Measurements from ENCODE around the gene CLDND2. TPM values are rescaled to one million over a fixed set of nuclear protein-coding genes. Genes with fewer than 3 reads are reported as not detected.

CLDND2 gene
- total and polyA plus RNA-seq, 10 of the 15 experiments (the other 5 are each of a cell fraction or from before 2014, with no cell fraction given): 0.24 to 7.1 (median 1.8) TPM; not detected in 1

DNA sequence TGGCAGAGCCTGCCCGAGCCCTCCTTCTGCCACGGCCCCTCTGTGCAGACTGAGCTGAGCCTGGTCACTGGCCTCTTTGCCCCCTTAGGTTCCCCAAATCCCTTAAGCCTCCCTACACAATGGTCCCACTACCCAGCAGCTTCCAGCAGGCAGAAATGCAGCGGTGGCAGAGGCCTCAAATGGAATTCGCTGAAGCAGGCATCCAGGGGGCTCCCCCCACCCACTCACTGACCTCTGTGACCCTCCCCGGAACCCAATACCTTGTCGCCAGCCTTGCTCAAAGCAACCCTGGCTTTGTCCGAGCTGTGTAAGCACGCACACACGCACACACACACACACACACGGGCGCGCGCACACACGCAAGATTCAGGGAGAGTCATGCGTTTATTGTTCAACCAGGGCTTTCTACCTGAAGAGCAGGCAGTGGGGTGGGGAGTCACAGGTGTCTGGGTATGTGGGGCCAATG is 19.2 kb upstream of the CLDND2 start, which contains the start of gene LIM2:
TSS of gene LIM2 (minus strand) at position 51 of the 466 bp plus-strand sequence. CDS start 531 bp downstream, outside the sequence.
- no peak for FAIRE-seq
- no peak for ATAC-seq
- no peak for DNase-seq (ENCODE audit: low read depth, low spot score)
- Histone ChIP-seq H3K4me3 (no peak within 1 kb of the TSS), H3K36me3 (ENCODE audit: control insufficient read depth in 2 of 2, insufficient read depth in 2 of 2, low read length in 1 of 2) (no peaks in the 10 kb centered on the region), H3K27ac (ENCODE audit: control insufficient read depth, insufficient read depth) (no peak within 1 kb of the TSS), H3K27me3 (replicated peaks in 1 of 2; ENCODE audit: control insufficient read depth in 2 of 2, insufficient read depth in 2 of 2, low read length in 1 of 2) (no peaks in the 10 kb centered on the region), H3K9me3 (replicated peaks; ENCODE audit: control insufficient read depth, insufficient read depth, low read length) (no peaks in the 10 kb centered on the region), H3K4me2 (ENCODE audit: control insufficient read depth, insufficient read depth) (no peak within 1 kb of the TSS), H2AFZ (ENCODE audit: control insufficient read depth, low read depth, low read length) (no peak within 1 kb of the TSS), H3K79me2 (ENCODE audit: control insufficient read depth, insufficient read depth, low read length) (no peaks in the 10 kb centered on the region), H4K20me1 (ENCODE audit: control insufficient read depth, insufficient read depth) (no peaks in the 10 kb centered on the region), H3K9ac (ENCODE audit: control insufficient read depth, insufficient read depth, low read length) (no peak within 1 kb of the TSS), H3K4me1 (ENCODE audit: control insufficient read depth, insufficient read depth, low read length) (peaks cover 9% of the 10 kb centered on the region)
- in situ Hi-C loops (cut with MboI): loop anchor here (25.0 kb wide), 1 partner anchor 1149 kb away; the partner anchor contains the start of gene ZNF808
- ChIA-PET CTCF (interaction anchor here (0.7 to 0.8 kb wide), 2 partner anchors 29 to 273 kb away, joined by 3 read pairs; partner anchors contain the start of gene SIGLEC10), SMC1A (ENCODE audit: uncharacterized antibody, unreplicated experiment) (interaction anchor here (0.9 kb wide), 1 partner anchor 12 kb away, joined by 3 read pairs; no protein-coding TSS in a partner anchor), RAD21 (ENCODE audit: unreplicated experiment) (no interaction called here), POLR2A (interaction anchor here (1.0 kb wide), 1 partner anchor 29 kb away, joined by 3 read pairs; the partner anchor contains the start of gene SIGLEC10)
- BruUV-seq (replicated peaks): no TSS peak
- 66% methylated on average over 15 of the region's 15 CpGs for WGBS (ENCODE audit: insufficient coverage, insufficient replicate concordance, low lambda C conversion rate, missing lambda C conversion rate)
- intact Hi-C loops (cut with micrococcal nuclease; ENCODE audit: unreplicated experiment): no loop called here
- TF ChIP-seq NR2F1 (conservative IDR thresholded peaks at IDR 0.05): peak; percentile 80
- peak in 1 of 2 experiments; percentile 59; a peak in 2 of 3 replicates for TF ChIP-seq EGR1 (IDR thresholded peaks at IDR 0.05; ENCODE audit: borderline replicate concordance in 1 of 2, low read depth in 2 of 2, low read length in 2 of 2)
- TF ChIP-seq CEBPB (IDR thresholded peaks at IDR 0.05; ENCODE audit: borderline replicate concordance in 1 of 2, low read depth in 2 of 2, low read length in 2 of 2): no peak
- TF ChIP-seq, protein P1, sequence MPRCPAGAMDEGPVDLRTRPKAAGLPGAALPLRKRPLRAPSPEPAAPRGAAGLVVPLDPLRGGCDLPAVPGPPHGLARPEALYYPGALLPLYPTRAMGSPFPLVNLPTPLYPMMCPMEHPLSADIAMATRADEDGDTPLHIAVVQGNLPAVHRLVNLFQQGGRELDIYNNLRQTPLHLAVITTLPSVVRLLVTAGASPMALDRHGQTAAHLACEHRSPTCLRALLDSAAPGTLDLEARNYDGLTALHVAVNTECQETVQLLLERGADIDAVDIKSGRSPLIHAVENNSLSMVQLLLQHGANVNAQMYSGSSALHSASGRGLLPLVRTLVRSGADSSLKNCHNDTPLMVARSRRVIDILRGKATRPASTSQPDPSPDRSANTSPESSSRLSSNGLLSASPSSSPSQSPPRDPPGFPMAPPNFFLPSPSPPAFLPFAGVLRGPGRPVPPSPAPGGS (IDR thresholded peaks at IDR 0.05; ENCODE audit: borderline replicate concordance, insufficient read depth, low read depth, low read length, poor library complexity, severe bottlenecking): peak; percentile 74
